GM19023 (cell line): ENCODE results near the gene SYT15B.
"Not testable (repeated sequence)": the region's sequence is repeated elsewhere in the genome, so short reads cannot be mapped to it uniquely, and the experiment has no call there.

ENCODE experiments used
- ATAC-seq: cut with Tn5 transposase; IDR thresholded peaks from one replicate; pipeline ENCODE4 v1.9.1; 2021; ENCODE audit warnings: mild to moderate bottlenecking, moderate library complexity; ENCODE audit not compliant: unreplicated experiment

The SYT15B gene

GRCh38 chr10:47730911-47731310 is 32.5 kb downstream of the SYT15B start:
- not testable (repeated sequence) for ATAC-seq

- not testable (repeated sequence) for ATAC-seq
Measured at GRCh38 chr10:47725740-47726139, 37.7 kb downstream of the SYT15B start.

GRCh38 chr10:47725047-47725446 is 38.3 kb downstream of the SYT15B start:
- ATAC-seq: not testable (repeated sequence)

- ATAC-seq: not testable (repeated sequence)
Measured at GRCh38 chr10:47724119-47724518, 39.3 kb downstream of the SYT15B start.

GRCh38 chr10:47723362-47723761 is 40.0 kb downstream of the SYT15B start:
- not testable (repeated sequence) for ATAC-seq

GRCh38 chr10:47717011-47717769 is 46.2 kb downstream of the SYT15B start:
- ATAC-seq: not testable (repeated sequence)
